IPS-20b (cell line): ENCODE measurements around the gene FCHO2.
"Not testable (repeated sequence)": the region's sequence is repeated elsewhere in the genome, so short reads cannot be mapped to it uniquely, and the experiment has no call there.

Experiments used
- H3K27ac ChIP-seq: one replicate; pipeline ENCODE4 v1.5.1; 2013; ENCODE audit warnings: low read length
- H3K27me3 ChIP-seq: 2 replicates; pipeline ENCODE4 v1.6.1; 2013; ENCODE audit warnings: mild to moderate bottlenecking, low read length, inconsistent platforms; ENCODE audit not compliant: insufficient read depth
- H3K36me3 ChIP-seq: 2 replicates; pipeline ENCODE4 v1.6.1; 2013; ENCODE audit warnings: low read depth, mild to moderate bottlenecking, inconsistent platforms, low read length, moderate library complexity; ENCODE audit not compliant: insufficient read depth
- H3K4me1 ChIP-seq: 2 replicates; pipeline ENCODE4 v1.6.1; 2013; ENCODE audit warnings: mild to moderate bottlenecking, control low read depth, inconsistent platforms, low read length, moderate library complexity; ENCODE audit not compliant: insufficient read depth
- H3K4me3 ChIP-seq: 2 replicates; pipeline ENCODE4 v1.5.1; 2013; ENCODE audit warnings: mild to moderate bottlenecking, low read length, inconsistent platforms
- H3K9ac ChIP-seq: 2 replicates; pipeline ENCODE4 v1.6.1; 2013; ENCODE audit warnings: low read depth, mild to moderate bottlenecking, inconsistent platforms, low read length, moderate library complexity
- H3K9me3 ChIP-seq: 2 replicates; pipeline ENCODE4 v1.6.1; 2013; ENCODE audit warnings: mild to moderate bottlenecking, low read depth, low read length, inconsistent platforms; ENCODE audit not compliant: insufficient read depth

The FCHO2 gene

DNA sequence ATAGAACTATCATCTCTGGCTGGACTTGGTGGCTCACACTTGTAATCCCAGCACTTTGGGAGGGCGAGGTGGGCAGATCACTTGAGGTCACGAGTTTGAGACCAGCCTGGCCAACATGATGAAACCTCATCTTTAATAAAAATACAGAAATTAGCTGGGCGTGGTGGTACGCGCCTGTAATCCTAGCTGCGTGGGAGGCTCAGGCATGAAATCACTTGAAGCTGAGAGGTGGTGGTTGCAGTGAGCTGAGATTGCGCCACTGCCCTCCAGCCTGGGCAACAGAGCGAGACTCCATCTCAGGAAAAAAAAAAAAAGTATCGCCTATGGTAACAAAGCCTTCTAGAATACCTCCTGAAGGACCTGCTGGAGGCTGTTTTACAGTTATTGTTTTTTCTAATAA, 55.8 kb downstream of the FCHO2 start:
- H3K9me3 ChIP-seq, H3K4me3 ChIP-seq, H3K9ac ChIP-seq, H3K36me3 ChIP-seq, H3K4me1 ChIP-seq, H3K27ac ChIP-seq, H3K27me3 ChIP-seq: not testable (repeated sequence)

DNA sequence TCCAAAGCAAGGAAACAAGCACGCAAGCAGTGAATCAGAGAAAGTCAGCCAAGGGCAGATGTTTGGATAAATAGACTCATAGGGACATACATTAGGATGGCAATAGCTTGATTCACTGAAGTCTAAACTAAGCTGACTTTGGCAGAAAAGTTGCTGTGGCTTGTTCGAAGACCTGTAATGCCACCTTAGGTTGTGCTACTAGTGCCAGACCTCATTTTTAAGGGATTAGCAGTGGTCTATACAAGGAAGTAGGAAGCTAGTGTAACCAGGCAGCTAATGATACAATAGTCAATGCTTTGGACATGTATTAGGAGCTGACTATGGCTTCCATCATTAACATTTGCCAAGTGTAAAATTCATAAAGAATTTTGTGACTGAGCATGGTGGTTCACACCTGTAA, 63.1 kb downstream of the FCHO2 start:
- Histone ChIP-seq H3K27me3 (no peaks in the 10 kb centered on the region), H3K9me3 (no peaks in the 10 kb centered on the region), H3K4me1 (no peaks in the 10 kb centered on the region), H3K4me3 (no peak overlapping the region), H3K36me3 (no peaks in the 10 kb centered on the region), H3K9ac (no peak overlapping the region), H3K27ac (no peak overlapping the region)

DNA sequence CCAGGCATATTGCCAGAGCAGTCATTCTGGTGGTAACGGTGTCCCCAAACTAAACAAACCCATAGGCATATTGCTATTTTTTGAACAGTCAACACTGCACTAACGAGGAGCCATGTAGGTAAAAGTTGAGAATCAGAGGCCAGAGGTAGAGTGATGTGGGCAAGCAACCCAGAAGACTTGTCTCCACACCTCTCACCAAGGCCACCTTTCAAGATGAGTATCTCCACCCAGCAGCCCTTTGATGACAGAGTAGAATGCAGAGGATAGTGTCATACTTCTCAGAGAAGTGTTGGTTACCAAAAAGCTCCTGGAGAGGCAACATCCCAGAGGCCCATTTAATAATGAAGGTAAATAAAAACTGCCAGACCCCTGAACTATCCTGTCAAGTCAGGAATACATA, 63.9 kb downstream of the FCHO2 start:
- H3K27ac ChIP-seq, result no peak overlapping the region
- H3K9me3 ChIP-seq, result no peaks in the 10 kb centered on the region
- no peaks in the 10 kb centered on the region for H3K36me3 ChIP-seq
- no peaks in the 10 kb centered on the region for H3K27me3 ChIP-seq
- H3K9ac ChIP-seq, result no peak overlapping the region
- no peak overlapping the region for H3K4me3 ChIP-seq
- H3K4me1 ChIP-seq, result no peaks in the 10 kb centered on the region

DNA sequence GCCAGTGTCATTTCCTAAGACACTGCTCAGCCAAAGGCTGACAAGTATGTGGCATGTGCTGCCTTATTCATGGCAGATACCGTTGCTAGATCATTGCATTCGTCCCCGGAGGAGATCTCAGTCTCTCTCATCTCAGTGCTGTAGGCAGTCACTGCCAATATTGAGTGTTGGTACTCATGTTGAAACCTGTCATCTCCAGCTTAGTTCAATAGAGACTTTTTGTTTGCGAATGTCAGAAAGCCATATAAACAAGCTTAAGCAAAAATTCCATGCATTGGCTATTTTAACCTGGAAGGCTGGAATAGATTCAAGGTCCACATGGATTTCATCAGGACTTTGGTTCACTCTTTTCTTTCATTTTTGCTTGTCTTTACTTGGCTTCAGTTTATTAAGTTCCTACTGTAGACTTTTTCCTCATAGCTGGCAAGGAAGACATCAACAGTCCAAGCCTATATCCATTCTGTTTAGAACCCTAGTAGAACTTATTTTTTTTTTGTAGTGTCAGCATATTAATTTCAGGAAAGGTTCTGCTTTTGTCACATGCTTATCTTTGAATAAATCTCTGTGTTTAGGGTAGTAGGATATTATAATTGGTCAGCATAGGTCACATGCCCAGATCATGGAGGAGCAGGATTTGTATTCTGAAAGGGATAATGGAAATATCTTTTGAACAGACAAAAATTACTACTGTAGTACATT, 66.8 kb downstream of the FCHO2 start:
- no peaks in the 10 kb centered on the region for H3K4me1 ChIP-seq
- H3K4me3 ChIP-seq, result no peak overlapping the region
- no peaks in the 10 kb centered on the region for H3K27me3 ChIP-seq
- no peak overlapping the region for H3K9ac ChIP-seq
- H3K36me3 ChIP-seq, result no peaks in the 10 kb centered on the region
- no peak overlapping the region for H3K27ac ChIP-seq
- no peaks in the 10 kb centered on the region for H3K9me3 ChIP-seq

GRCh38 chr5:73024946-73025544, 69.2 kb downstream of the FCHO2 start:
- not testable (repeated sequence) for H3K4me1 ChIP-seq, H3K9me3 ChIP-seq, H3K4me3 ChIP-seq, H3K9ac ChIP-seq, H3K27ac ChIP-seq, H3K36me3 ChIP-seq, H3K27me3 ChIP-seq

DNA sequence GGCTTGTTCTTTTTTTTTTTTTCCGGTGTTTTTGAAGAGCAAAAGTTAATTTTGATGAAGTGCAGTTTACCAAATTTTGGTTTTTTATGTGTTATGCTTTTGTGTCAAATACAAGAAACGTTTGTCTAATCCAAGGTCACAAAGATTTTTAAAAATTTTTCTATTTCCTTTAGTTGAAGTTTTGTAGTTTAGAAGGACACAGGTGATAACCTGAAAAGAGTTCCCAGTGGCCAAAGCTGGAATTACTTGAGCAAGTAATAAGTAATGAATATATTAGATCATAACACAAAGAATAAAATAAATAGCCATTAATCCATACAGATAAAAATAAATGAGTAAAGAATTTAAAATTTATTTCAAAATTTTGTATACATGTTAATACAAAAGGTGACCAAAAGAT, 71.5 kb downstream of the FCHO2 start:
- no peak overlapping the region for H3K4me3 ChIP-seq
- no peak overlapping the region for H3K27ac ChIP-seq
- H3K4me1 ChIP-seq, result peaks cover 18% of the 10 kb centered on the region
- no peaks in the 10 kb centered on the region for H3K27me3 ChIP-seq
- no peak overlapping the region for H3K9ac ChIP-seq
- H3K36me3 ChIP-seq, result no peaks in the 10 kb centered on the region
- no peaks in the 10 kb centered on the region for H3K9me3 ChIP-seq

DNA sequence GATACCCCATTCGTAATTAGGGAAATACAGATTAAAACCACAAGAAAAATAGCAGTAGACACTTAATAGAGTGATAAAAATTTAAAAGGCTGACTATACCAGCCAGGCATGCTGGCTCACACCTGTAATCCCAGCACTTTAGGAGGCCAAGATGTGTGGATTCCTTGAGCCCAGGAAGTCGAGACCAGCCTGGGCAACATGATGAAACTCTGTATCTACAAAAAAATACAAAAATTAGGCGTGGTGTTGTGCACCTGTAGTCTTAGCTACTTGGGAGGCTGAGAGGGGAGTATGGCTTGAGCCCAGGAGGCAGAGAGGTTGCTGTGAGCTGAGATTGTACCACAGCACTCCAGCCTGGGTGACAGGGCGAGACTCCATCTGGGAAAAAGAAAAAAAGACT, 72.0 kb downstream of the FCHO2 start:
- Histone ChIP-seq H3K36me3 (no peaks in the 10 kb centered on the region), H3K27me3 (no peaks in the 10 kb centered on the region), H3K4me3 (no peak overlapping the region), H3K9ac (no peak overlapping the region), H3K27ac (no peak overlapping the region), H3K9me3 (no peaks in the 10 kb centered on the region), H3K4me1 (peaks cover 18% of the 10 kb centered on the region)

DNA sequence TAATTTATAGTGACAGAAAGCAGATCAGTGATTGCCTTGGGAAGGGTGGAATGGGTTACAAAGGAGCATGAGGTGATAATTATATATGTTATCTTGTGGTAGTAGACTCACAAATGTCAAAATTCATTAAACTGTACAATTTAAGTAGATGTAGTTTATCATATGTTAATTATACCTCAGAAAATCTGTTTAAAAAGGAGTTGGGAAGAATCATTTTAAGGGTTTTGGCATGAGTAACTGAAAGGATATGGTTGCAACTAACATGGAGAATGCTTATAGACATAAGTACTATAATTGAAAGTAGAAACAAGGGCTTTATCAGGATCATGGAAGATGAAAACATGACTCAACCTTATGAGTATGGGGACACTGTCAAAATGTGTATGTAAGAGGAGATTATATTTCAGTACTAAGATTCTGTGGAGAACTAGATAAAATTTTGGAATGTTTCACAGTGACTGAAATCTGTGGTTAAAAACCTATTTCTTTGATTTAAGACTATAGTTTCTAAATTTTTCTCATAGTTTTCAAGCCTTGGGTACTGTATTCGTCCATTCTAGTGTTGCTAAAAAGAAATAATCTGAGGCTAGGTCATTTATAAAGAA, 73.3 kb downstream of the FCHO2 start:
- no peaks in the 10 kb centered on the region for H3K9me3 ChIP-seq
- no peaks in the 10 kb centered on the region for H3K36me3 ChIP-seq
- H3K27ac ChIP-seq, result no peak overlapping the region
- no peak overlapping the region for H3K4me3 ChIP-seq
- no peaks in the 10 kb centered on the region for H3K27me3 ChIP-seq
- no peak overlapping the region for H3K9ac ChIP-seq
- H3K4me1 ChIP-seq, result peaks cover 21% of the 10 kb centered on the region

GRCh38 chr5:73030531-73030930, 74.7 kb downstream of the FCHO2 start:
- Histone ChIP-seq H3K9me3 (no peaks in the 10 kb centered on the region), H3K27ac (peak overlapping the region; percentile 8), H3K4me3 (0 out of 2 replicates have a peak overlapping the region, but pooled peaks have one; percentile 7), H3K27me3 (no peaks in the 10 kb centered on the region), H3K9ac (no peak overlapping the region), H3K4me1 (peaks cover 22% of the 10 kb centered on the region), H3K36me3 (no peaks in the 10 kb centered on the region)

GRCh38 chr5:73030995-73031394, 75.2 kb downstream of the FCHO2 start:
- no peak overlapping the region for H3K27ac ChIP-seq
- no peaks in the 10 kb centered on the region for H3K9me3 ChIP-seq
- peaks cover 22% of the 10 kb centered on the region for H3K4me1 ChIP-seq
- no peaks in the 10 kb centered on the region for H3K36me3 ChIP-seq
- 0 out of 2 replicates have a peak overlapping the region, but pooled peaks have one; percentile 7 for H3K4me3 ChIP-seq
- no peaks in the 10 kb centered on the region for H3K27me3 ChIP-seq
- H3K9ac ChIP-seq, result no peak overlapping the region

GRCh38 chr5:73031839-73032238, 76.0 kb downstream of the FCHO2 start:
- Histone ChIP-seq H3K4me3 (no peak overlapping the region), H3K9me3 (no peaks in the 10 kb centered on the region), H3K4me1 (peaks cover 22% of the 10 kb centered on the region), H3K27ac (no peak overlapping the region), H3K27me3 (no peaks in the 10 kb centered on the region), H3K36me3 (no peaks in the 10 kb centered on the region), H3K9ac (no peak overlapping the region)

- no peaks in the 10 kb centered on the region for H3K9me3 ChIP-seq
- H3K4me3 ChIP-seq, result no peak overlapping the region
- no peak overlapping the region for H3K9ac ChIP-seq
- no peaks in the 10 kb centered on the region for H3K36me3 ChIP-seq
- no peak overlapping the region for H3K27ac ChIP-seq
- H3K4me1 ChIP-seq, result peaks cover 22% of the 10 kb centered on the region
- no peaks in the 10 kb centered on the region for H3K27me3 ChIP-seq
Measured at GRCh38 chr5:73032635-73033034, 76.8 kb downstream of the FCHO2 start.
